ENCODE results near the gene PRAMEF15.
"Not testable (repeated sequence)": the region's sequence is repeated elsewhere in the genome, so short reads cannot be mapped to it uniquely, and the experiment has no call there.

The PRAMEF15 gene

GRCh38 chr1:13315281-13315680 is at the start of gene PRAMEF15:
Gene PRAMEF15, plus strand, starts transcription at chr1:13315581. Its CDS starts 2,827 bp downstream, at chr1:13318408.
- not testable (repeated sequence) for DNase-seq (ENCODE audit: low read depth, low spot score)

GRCh38 chr1:13277016-13277415 is 38.4 kb upstream of the PRAMEF15 start:
- DNase-seq (ENCODE audit: low read depth, low spot score): not testable (repeated sequence)

DNA sequence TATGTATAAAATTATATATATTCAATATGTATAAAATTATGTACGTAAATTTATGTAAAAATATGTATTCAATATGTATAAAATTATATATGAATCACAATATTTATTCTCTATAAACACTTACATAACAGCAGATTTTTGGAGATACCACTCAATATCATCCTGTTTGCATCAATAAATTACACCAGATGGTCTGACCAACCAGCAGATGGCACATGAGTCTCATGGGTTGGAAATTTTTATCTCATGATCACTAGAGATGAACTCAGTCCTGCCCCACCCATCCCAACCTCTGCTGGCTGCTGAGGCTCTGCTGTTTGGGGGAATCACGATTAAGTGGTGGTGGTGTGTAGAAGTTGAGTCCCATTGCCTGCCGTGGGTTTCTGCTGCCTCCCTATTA is 35.8 kb upstream of the PRAMEF15 start:
- DNase-seq (ENCODE audit: low read depth, low spot score): not testable (repeated sequence)

DNA sequence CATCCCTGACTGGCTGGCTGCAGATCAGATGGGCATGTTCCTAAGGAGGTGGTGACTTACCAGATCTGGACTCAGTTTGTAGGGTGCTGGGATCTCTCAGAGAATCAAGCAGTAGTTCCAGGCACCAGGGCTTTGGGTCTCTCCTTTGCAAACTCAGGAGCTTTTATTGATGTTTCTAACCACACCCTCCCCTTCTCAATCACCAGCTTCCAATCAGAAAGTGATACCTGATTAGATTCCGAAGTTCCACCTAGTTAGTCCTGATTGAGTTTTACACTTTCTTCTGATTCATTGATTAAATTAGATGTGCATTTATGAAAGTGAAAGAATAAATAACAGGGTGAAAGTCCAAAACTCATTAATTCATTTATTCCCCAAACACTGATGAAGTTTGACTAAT is 30.3 kb upstream of the PRAMEF15 start, which contains the start of gene PRAMEF8:
Gene PRAMEF8, minus strand, starts transcription at position 101 of the 400 bp plus-strand sequence. CDS start 1,046 bp downstream, outside the sequence.
- DNase-seq (ENCODE audit: low read depth, low spot score): not testable (repeated sequence)

GRCh38 chr1:13289030-13289429 is 26.4 kb upstream of the PRAMEF15 start:
- DNase-seq (ENCODE audit: low read depth, low spot score): not testable (repeated sequence)

DNA sequence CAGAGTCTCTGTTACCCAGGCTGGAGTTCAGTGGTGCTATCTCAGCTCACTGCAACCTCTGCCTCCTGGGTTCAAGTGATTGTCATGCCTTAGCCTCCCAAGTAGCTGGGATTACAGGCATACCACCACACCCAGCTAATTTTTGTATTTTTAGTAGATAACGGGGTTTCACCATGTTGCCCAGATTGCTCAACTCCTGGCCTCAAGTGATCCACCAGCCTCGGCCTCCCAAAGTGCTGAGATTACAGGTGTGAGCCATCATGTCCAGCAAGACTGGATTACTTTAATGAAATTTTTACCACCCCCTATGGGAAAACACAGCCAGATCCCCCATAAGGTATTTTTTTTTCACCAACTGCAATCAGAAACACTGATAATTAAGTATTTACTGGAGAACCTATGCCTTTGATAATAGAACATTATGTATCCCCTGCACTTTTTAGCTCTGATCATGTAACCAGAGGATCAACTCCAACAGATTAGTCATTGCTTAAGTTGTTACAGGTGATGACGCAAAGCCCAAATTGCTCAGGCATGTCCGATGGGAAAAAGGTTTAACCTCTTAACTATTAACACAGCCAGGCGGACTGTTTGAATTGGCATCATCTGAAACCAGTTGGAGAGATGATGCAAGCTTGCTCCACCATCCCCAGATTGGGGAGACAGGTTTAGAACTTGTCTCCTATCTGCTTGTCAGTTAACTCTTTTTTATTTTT is 18.0 kb upstream of the PRAMEF15 start:
- DNase-seq (ENCODE audit: low read depth, low spot score): not testable (repeated sequence)

- DNase-seq (ENCODE audit: low read depth, low spot score): not testable (repeated sequence)
Observed at GRCh38 chr1:13298699-13299098, 16.7 kb upstream of the PRAMEF15 start.

GRCh38 chr1:13302197-13302596 is 13.2 kb upstream of the PRAMEF15 start:
- not testable (repeated sequence) for DNase-seq (ENCODE audit: low read depth, low spot score)

DNA sequence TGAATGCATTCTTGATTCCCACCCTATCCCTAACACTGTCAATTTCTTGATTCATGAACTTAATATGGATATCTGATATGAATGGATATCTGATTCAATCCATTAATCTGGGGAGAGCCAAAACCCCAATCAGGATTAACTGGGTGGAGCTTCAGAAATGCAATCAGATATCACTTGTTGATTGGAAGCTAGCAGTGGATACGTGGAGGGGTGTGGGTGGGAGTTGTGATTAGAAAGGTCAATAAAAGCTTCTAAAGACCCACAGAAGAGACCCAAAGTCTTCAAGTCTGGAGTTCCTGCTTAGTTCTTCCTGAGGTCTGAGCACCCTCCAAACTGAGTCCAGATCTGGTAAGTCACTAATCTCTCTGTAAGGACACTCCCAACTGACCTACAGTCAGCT is 12.1 kb upstream of the PRAMEF15 start, which contains the start of gene PRAMEF33:
Gene PRAMEF33, plus strand, starts transcription at position 301 of the 400 bp plus-strand sequence. CDS start 2,416 bp downstream, outside the sequence.
- DNase-seq (ENCODE audit: low read depth, low spot score): not testable (repeated sequence)

GRCh38 chr1:13342496-13342895 is 27.1 kb downstream of the PRAMEF15 start:
- not testable (repeated sequence) for DNase-seq (ENCODE audit: low read depth, low spot score)

DNA sequence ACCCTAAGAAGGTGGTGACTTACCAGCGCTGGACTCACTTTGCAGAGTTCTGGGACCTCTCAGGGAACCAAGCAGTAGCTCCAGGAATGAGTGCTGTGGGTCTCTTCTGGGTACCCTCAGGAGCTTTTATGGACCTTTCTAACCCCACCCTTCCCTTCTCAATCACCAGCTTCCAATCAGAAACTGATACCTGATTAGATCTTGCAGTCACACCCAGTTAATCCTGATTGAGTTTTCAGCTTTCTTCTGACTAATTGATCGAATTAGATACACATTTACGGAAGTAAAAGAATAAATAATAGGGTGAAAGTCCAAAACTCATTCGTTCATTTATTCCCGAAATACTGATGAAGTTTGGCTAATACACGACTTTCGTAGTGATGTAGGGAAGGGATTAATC is 31.7 kb downstream of the PRAMEF15 start, which contains the start of gene PRAMEF14:
Gene PRAMEF14, minus strand, starts transcription at position 101 of the 400 bp plus-strand sequence. CDS start 1,820 bp downstream, outside the sequence.
- not testable (repeated sequence) for DNase-seq (ENCODE audit: low read depth, low spot score)

DNA sequence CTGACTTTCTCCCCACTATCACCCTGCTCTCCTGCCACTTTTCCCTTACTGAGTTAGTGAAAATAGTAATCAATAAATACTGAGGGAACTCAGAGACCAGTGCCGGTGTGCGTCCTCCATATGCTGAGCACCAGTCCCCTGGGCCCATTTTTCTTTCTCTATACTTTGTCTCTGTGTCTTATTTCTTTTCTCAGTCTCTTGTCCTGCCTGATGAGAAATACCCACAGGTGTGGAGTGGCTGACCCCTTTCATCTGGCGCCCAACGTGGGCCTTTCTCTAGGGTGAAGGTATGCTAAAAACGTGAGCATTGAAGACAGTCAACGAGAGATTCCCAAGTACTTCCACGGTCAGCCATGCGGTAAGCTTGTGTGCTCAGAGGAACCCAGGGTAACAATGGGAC is 38.1 kb downstream of the PRAMEF15 start:
- DNase-seq (ENCODE audit: low read depth, low spot score): not testable (repeated sequence)

- DNase-seq (ENCODE audit: low read depth, low spot score): not testable (repeated sequence)
Observed at GRCh38 chr1:13354475-13354874, 39.1 kb downstream of the PRAMEF15 start.

GRCh38 chr1:13356774-13357173 is 41.4 kb downstream of the PRAMEF15 start:
- not testable (repeated sequence) for DNase-seq (ENCODE audit: low read depth, low spot score)

DNA sequence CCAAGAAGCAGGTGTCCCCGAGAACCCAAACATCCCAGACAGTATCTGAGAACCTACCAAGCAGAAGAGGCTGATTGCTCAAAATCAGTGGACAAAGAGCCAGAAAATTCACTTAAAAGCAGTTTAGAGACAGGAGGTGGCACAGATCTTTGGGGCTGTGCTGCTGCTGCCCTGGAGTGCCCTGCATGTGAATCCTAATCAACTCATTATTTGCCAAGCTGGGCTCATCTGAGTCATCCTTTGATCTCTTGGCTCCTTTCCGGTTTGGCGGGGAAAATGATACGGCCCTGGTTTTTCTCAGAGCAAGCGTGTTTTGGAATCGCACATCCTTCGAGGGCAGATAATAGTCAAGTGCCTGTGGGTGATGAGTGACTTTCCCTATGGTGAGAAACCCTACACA is 47.0 kb downstream of the PRAMEF15 start:
- DNase-seq (ENCODE audit: low read depth, low spot score): not testable (repeated sequence)

GRCh38 chr1:13364928-13365327 is 49.5 kb downstream of the PRAMEF15 start:
- not testable (repeated sequence) for DNase-seq (ENCODE audit: low read depth, low spot score)

- DNase-seq (ENCODE audit: low read depth, low spot score): not testable (repeated sequence)
Observed at GRCh38 chr1:13366536-13366935, 51.2 kb downstream of the PRAMEF15 start.

- DNase-seq (ENCODE audit: low read depth, low spot score): not testable (repeated sequence)
Observed at GRCh38 chr1:13368544-13368943, 53.2 kb downstream of the PRAMEF15 start.
